HepG2 (cell line): ENCODE results near the gene POLR2H. TPM values are rescaled to one million over a fixed set of nuclear protein-coding genes. Genes with fewer than 3 reads are reported as not detected.
A peak's percentile ranks its signal among the peaks of the same experiment; 100 is the strongest.

Experiments
- GATAD1 ChIP-seq: IDR thresholded peaks from 2 replicates; pipeline ENCODE4 v1.6.1; 2016; ENCODE audit warnings: missing genetic modification reagents, missing compliant biosample characterization
- HOXA7 ChIP-seq: sonication (generic); formaldehyde crosslinking; IDR thresholded peaks from 2 replicates; pipeline ENCODE4 v1.8.1; 2022; ENCODE audit warnings: mild to moderate bottlenecking, missing genetic modification reagents, moderate library complexity
- KLF11 ChIP-seq: IDR thresholded peaks from 2 replicates; pipeline ENCODE4 v1.6.1; 2016; ENCODE audit warnings: missing compliant biosample characterization
- PRPF4 ChIP-seq: fragments of 200-400 bp; formaldehyde crosslinking; IDR thresholded peaks from 2 replicates; pipeline ENCODE4 v1.6.1; 2016; ENCODE audit warnings: low read length, low read depth; ENCODE audit not compliant: poor library complexity, severe bottlenecking
- SKI ChIP-seq: fragments of 450-650 bp; IDR thresholded peaks from one replicate; pipeline ENCODE4 v1.6.1; 2018; ENCODE audit warnings: mild to moderate bottlenecking; ENCODE audit not compliant: partially characterized antibody
- SOX5 ChIP-seq: IDR thresholded peaks from 2 replicates; pipeline ENCODE4 v1.6.1; 2016; ENCODE audit warnings: borderline replicate concordance
- ZC3H13 ChIP-seq: sonication (generic); formaldehyde crosslinking; IDR thresholded peaks from 2 replicates; pipeline ENCODE4 v1.8.1; 2023; ENCODE audit warnings: mild to moderate bottlenecking, missing genetic modification reagents, moderate library complexity
- ZNF30 ChIP-seq: sonication (generic); formaldehyde crosslinking; IDR thresholded peaks from 2 replicates; pipeline ENCODE4 v1.5.0; 2020; ENCODE audit warnings: mild to moderate bottlenecking, missing genetic modification reagents
- ZNF713 ChIP-seq: sonication (generic); formaldehyde crosslinking; IDR thresholded peaks from 2 replicates; pipeline ENCODE4 v1.4.0; 2020; ENCODE audit warnings: mild to moderate bottlenecking, missing genetic modification reagents
- ZNF883 ChIP-seq: sonication (generic); formaldehyde crosslinking; IDR thresholded peaks from 2 replicates; pipeline ENCODE4 v1.5.1; 2020; ENCODE audit warnings: mild to moderate bottlenecking, missing genetic modification reagents; ENCODE audit errors: not compliant biosample characterization
- polyA plus RNA-seq, 8 experiments: library from polyadenylated mRNA; depleted of rRNA in 3 of 8; stranded (reverse) in 7 of 8; unstranded in 1 of 8; fragments of >200 nt; fragmentation: Illumina TruSeq in 4 of 8; extraction: Trizol in 4 of 8; gene quantifications; 2 replicates each; pipeline versions ENCODE4 v1.2.1 to v1.2.3, GENCODE V29; 2011 to 2016; ENCODE audit warnings: low read depth in 4 of 8, missing spikeins in 1 of 8, mixed read lengths in 1 of 8; ENCODE audit not compliant: insufficient read depth in 1 of 8
- total RNA-seq, 5 experiments: library from RNA; depleted of rRNA; stranded (reverse); fragments of >200 nt; fragmentation: Illumina TruSeq; extraction: Trizol; gene quantifications; 2 replicates each; pipeline ENCODE4 v1.2.3, GENCODE V29; 2016; ENCODE audit warnings: low read depth in 1 of 5
- TF ChIP-seq, protein P1 (sequence below): sonication (generic); formaldehyde crosslinking; IDR thresholded peaks from 2 replicates; pipeline ENCODE4 v1.5.0; 2020; ENCODE audit warnings: mild to moderate bottlenecking, missing genetic modification reagents
- TF ChIP-seq, protein P2 (sequence below): sonication (generic); formaldehyde crosslinking; IDR thresholded peaks from one replicate; pipeline ENCODE4 v1.5.1; 2020; ENCODE audit warnings: mild to moderate bottlenecking, missing genetic modification reagents; ENCODE audit errors: not compliant biosample characterization
- TF ChIP-seq, protein P3 (sequence below): IDR thresholded peaks from 2 replicates; pipeline ENCODE4 v1.6.1; 2016
- TF ChIP-seq, protein P4 (sequence below): sonication (generic); formaldehyde crosslinking; IDR thresholded peaks from 2 replicates; pipeline ENCODE4 v1.5.1; 2020; ENCODE audit warnings: mild to moderate bottlenecking, missing genetic modification reagents, moderate library complexity

Gene POLR2H
- total and polyA plus RNA-seq, 2 of the 13 experiments (the other 11 are each of a cell fraction or from before 2014, with no cell fraction given): 118 to 194 TPM

DNA sequence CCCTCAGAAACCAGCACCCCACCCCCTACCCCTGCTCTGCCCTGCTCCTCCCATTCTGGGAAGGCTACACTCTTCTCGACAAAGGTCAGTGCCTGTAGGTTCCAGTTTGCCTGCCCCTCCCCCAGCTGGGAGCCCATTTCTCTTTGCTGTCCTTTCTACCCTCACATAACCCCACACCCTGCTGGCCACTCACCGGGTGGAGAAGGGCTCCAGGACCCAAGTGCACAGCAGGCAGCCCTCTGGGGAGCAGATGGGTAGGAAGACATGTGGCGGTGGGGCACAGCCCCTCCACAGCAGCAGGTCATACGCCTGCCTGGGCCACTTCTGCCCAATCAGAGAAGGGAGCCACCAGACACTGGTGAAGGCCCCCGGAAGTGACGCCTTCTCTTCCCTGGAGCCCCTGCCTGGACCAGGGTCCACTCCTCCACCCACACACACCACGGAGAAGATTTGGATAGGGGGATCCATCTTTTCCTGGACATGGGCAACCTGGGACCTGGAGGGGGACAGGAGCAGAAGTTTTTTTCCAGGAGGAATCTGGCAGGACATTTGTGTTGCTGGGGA is 16.5 kb downstream of the POLR2H start, which contains the start of gene THPO (continued):
- TF ChIP-seq, protein P1, sequence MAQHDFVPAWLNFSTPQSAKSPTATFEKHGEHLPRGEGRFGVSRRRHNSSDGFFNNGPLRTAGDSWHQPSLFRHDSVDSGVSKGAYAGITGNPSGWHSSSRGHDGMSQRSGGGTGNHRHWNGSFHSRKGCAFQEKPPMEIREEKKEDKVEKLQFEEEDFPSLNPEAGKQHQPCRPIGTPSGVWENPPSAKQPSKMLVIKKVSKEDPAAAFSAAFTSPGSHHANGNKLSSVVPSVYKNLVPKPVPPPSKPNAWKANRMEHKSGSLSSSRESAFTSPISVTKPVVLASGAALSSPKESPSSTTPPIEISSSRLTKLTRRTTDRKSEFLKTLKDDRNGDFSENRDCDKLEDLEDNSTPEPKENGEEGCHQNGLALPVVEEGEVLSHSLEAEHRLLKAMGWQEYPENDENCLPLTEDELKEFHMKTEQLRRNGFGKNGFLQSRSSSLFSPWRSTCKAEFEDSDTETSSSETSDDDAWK (CRISPR knock-in tag): no peak
- TF ChIP-seq SKI (peak; percentile 27), ZNF713 (CRISPR knock-in tag) (no peak), SOX5 (no peak), GATAD1 (CRISPR knock-in tag) (peak; percentile 88), KLF11 (no peak), PRPF4 (no peak), ZC3H13 (CRISPR knock-in tag) (0 out of 2 replicates have a peak, but pooled peaks have one; percentile 49), ZNF883 (no peak), HOXA7 (no peak), ZNF30 (CRISPR knock-in tag) (no peak)
- TF ChIP-seq, protein P2, sequence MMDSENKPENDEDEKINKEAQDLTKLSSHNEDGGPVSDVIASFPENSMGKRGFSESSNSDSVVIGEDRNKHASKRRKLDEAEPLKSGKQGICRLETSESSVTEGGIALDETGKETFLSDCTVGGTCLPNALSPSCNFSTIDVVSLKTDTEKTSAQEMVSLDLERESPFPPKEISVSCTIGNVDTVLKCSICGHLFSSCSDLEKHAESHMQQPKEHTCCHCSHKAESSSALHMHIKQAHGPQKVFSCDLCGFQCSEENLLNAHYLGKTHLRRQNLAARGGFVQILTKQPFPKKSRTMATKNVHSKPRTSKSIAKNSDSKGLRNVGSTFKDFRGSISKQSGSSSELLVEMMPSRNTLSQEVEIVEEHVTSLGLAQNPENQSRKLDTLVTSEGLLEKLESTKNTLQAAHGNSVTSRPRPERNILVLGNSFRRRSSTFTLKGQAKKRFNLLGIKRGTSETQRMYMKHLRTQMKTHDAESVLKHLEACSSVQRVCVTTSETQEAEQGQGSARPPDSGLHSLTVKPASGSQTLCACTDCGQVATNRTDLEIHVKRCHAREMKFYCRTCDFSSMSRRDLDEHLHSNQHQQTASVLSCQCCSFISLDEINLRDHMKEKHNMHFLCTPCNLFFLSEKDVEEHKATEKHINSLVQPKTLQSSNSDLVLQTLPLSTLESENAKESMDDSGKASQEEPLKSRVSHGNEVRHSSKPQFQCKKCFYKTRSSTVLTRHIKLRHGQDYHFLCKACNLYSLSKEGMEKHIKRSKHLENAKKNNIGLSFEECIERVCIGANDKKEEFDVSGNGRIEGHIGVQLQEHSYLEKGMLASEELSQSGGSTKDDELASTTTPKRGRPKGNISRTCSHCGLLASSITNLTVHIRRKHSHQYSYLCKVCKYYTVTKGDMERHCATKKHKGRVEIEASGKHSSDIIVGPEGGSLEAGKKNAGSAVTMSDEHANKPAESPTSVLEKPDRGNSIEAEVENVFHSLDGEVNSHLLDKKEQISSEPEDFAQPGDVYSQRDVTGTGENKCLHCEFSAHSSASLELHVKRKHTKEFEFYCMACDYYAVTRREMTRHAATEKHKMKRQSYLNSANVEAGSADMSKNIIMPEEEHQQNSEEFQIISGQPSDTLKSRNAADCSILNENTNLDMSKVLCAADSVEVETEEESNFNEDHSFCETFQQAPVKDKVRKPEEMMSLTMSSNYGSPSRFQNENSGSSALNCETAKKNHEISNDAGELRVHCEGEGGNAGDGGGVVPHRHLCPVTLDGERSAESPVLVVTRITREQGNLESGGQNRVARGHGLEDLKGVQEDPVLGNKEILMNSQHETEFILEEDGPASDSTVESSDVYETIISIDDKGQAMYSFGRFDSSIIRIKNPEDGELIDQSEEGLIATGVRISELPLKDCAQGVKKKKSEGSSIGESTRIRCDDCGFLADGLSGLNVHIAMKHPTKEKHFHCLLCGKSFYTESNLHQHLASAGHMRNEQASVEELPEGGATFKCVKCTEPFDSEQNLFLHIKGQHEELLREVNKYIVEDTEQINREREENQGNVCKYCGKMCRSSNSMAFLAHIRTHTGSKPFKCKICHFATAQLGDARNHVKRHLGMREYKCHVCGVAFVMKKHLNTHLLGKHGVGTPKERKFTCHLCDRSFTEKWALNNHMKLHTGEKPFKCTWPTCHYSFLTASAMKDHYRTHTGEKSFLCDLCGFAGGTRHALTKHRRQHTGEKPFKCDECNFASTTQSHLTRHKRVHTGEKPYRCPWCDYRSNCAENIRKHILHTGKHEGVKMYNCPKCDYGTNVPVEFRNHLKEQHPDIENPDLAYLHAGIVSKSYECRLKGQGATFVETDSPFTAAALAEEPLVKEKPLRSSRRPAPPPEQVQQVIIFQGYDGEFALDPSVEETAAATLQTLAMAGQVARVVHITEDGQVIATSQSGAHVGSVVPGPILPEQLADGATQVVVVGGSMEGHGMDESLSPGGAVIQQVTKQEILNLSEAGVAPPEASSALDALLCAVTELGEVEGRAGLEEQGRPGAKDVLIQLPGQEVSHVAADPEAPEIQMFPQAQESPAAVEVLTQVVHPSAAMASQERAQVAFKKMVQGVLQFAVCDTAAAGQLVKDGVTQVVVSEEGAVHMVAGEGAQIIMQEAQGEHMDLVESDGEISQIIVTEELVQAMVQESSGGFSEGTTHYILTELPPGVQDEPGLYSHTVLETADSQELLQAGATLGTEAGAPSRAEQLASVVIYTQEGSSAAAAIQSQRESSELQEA (CRISPR knock-in tag): no peak
- TF ChIP-seq, protein P3, sequence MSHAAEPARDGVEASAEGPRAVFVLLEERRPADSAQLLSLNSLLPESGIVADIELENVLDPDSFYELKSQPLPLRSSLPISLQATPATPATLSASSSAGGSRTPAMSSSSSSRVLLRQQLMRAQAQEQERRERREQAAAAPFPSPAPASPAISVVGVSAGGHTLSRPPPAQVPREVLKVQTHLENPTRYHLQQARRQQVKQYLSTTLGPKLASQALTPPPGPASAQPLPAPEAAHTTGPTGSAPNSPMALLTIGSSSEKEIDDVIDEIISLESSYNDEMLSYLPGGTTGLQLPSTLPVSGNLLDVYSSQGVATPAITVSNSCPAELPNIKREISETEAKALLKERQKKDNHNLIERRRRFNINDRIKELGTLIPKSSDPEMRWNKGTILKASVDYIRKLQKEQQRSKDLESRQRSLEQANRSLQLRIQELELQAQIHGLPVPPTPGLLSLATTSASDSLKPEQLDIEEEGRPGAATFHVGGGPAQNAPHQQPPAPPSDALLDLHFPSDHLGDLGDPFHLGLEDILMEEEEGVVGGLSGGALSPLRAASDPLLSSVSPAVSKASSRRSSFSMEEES: peak; percentile 62; the same call in 1 of the 2 replicates
- TF ChIP-seq, protein P4, sequence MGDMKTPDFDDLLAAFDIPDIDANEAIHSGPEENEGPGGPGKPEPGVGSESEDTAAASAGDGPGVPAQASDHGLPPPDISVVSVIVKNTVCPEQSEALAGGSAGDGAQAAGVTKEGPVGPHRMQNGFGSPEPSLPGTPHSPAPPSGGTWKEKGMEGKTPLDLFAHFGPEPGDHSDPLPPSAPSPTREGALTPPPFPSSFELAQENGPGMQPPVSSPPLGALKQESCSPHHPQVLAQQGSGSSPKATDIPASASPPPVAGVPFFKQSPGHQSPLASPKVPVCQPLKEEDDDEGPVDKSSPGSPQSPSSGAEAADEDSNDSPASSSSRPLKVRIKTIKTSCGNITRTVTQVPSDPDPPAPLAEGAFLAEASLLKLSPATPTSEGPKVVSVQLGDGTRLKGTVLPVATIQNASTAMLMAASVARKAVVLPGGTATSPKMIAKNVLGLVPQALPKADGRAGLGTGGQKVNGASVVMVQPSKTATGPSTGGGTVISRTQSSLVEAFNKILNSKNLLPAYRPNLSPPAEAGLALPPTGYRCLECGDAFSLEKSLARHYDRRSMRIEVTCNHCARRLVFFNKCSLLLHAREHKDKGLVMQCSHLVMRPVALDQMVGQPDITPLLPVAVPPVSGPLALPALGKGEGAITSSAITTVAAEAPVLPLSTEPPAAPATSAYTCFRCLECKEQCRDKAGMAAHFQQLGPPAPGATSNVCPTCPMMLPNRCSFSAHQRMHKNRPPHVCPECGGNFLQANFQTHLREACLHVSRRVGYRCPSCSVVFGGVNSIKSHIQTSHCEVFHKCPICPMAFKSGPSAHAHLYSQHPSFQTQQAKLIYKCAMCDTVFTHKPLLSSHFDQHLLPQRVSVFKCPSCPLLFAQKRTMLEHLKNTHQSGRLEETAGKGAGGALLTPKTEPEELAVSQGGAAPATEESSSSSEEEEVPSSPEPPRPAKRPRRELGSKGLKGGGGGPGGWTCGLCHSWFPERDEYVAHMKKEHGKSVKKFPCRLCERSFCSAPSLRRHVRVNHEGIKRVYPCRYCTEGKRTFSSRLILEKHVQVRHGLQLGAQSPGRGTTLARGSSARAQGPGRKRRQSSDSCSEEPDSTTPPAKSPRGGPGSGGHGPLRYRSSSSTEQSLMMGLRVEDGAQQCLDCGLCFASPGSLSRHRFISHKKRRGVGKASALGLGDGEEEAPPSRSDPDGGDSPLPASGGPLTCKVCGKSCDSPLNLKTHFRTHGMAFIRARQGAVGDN (CRISPR knock-in tag): peak; percentile 95
